HT-29 (cell line): ENCODE measurements around the gene AFP. TPM values are rescaled to one million over a fixed set of nuclear protein-coding genes. Genes with fewer than 3 reads are reported as not detected.
"Not testable (repeated sequence)": the region's sequence is repeated elsewhere in the genome, so short reads cannot be mapped to it uniquely, and the experiment has no call there.

Experiments
- DNase-seq: peaks from one replicate; pipeline ENCODE4 v3.0.0-alpha.2; 2015; ENCODE audit warnings: low spot score
- total RNA-seq: library from RNA; depleted of rRNA; stranded (reverse); fragments of >200 nt; shearing (Covaris generic); gene quantifications from 2 replicates; pipeline ENCODE4 v1.2.3, GENCODE V29; 2014; rRNA removed

AFP gene
- total RNA-seq = not detected in 2 replicates

GRCh38 chr4:73435984-73436383 is at the start of gene AFP:
AFP (plus strand) TSS chr4:73436221; CDS start chr4:73436263, 42 bp downstream.
- DNase-seq = no peak

- no peak for DNase-seq
Observed at GRCh38 chr4:73387552-73387951, 48.5 kb upstream of the AFP start.

GRCh38 chr4:73388887-73389286 is 47.1 kb upstream of the AFP start:
- DNase-seq = no peak

DNA sequence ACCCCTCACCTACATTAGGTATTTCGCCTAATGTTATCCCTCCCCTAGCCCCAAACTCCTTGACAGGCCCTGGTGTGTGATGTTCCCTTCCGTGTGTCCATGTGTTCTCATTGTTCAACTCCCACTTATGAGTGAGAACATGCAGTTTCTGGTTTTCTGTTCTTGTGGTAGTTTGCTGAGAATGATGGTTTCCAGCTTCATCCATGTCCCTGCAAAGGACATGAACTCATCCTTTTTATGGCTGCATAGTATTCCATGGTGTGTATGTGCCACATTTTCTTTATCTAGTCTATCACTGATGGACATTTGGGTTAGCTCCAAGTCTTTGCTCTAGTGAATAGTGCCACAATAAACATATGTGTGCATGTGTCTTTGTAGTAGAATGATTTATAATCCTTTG is 46.4 kb upstream of the AFP start:
- not testable (repeated sequence) for DNase-seq

- DNase-seq = no peak
Observed at GRCh38 chr4:73391774-73392173, 44.2 kb upstream of the AFP start.

DNA sequence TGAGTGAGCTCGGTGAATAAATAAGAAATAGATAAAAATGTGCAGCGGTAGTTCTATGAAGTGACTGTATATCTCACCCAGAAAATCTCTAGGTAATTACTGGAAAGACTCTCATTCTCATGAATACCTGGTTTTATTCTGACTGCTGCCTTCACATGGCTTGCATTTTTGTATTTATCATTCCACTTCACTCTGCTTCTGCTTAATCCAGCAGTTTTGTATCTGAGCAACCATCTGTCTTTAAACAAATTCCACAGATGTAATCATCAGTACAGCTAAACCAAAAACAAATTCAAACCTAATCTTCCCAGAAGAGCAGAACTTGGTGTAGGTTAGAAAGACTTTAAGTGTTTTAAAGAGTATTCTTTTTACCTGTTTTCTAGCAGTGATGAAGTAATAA is 43.1 kb upstream of the AFP start:
- DNase-seq = no peak

DNA sequence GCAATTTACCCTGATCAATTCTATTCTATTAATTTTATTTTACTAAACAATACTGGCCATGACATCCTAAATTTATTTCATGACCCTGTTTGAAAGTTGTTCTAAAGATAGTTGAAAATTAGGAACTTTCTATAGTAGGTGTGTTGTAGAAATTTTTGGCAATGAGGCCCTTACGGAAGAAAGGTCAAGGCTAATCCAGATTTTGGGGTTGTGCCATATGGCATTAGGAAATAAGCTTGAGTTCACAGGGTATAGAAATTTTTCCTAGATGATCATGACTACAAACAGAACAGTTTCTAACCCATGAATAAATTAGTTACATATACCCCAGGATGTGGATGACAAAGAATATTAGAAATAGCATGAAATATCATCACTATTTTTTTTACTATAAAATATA is 39.7 kb upstream of the AFP start:
- no peak for DNase-seq

- no peak for DNase-seq
Observed at GRCh38 chr4:73396993-73397972, 38.7 kb upstream of the AFP start.

DNA sequence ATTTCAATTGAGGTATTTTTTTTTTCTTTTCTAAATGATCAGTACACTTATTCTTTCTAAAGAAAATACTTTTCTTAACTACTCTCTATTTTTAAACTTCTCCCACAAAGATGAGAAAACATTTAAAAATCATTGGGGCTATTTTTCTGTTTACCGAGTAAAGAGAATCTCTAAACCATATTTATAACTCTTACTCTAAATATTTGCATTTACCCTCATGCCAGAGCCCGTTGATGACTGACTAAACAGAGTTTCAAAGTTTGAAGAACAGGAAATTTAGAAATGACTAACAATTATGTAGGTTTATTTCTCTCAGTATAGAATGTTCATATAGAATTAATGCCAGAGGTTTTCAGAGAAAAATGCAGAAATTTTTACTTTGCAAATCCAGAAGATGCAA is 34.6 kb upstream of the AFP start:
- no peak for DNase-seq

DNA sequence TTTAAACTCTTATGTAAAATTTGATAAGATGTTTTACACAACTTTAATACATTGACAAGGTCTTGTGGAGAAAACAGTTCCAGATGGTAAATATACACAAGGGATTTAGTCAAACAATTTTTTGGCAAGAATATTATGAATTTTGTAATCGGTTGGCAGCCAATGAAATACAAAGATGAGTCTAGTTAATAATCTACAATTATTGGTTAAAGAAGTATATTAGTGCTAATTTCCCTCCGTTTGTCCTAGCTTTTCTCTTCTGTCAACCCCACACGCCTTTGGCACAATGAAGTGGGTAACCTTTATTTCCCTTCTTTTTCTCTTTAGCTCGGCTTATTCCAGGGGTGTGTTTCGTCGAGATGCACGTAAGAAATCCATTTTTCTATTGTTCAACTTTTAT is 32.0 kb upstream of the AFP start, which contains the start of gene ALB:
Gene ALB (plus strand): TSS at position 246 of the 400 bp plus-strand sequence. CDS start 41 bp downstream, at position 287.
- DNase-seq = no peak

GRCh38 chr4:73404457-73404856 is 31.6 kb upstream of the AFP start:
- DNase-seq = no peak

DNA sequence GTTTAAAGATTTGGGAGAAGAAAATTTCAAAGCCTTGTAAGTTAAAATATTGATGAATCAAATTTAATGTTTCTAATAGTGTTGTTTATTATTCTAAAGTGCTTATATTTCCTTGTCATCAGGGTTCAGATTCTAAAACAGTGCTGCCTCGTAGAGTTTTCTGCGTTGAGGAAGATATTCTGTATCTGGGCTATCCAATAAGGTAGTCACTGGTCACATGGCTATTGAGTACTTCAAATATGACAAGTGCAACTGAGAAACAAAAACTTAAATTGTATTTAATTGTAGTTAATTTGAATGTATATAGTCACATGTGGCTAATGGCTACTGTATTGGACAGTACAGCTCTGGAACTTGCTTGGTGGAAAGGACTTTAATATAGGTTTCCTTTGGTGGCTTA is 30.9 kb upstream of the AFP start:
- DNase-seq = no peak

GRCh38 chr4:73406548-73406875 is 29.5 kb upstream of the AFP start:
- DNase-seq = no peak

GRCh38 chr4:73407227-73407673 is 28.8 kb upstream of the AFP start:
- DNase-seq = no peak

DNA sequence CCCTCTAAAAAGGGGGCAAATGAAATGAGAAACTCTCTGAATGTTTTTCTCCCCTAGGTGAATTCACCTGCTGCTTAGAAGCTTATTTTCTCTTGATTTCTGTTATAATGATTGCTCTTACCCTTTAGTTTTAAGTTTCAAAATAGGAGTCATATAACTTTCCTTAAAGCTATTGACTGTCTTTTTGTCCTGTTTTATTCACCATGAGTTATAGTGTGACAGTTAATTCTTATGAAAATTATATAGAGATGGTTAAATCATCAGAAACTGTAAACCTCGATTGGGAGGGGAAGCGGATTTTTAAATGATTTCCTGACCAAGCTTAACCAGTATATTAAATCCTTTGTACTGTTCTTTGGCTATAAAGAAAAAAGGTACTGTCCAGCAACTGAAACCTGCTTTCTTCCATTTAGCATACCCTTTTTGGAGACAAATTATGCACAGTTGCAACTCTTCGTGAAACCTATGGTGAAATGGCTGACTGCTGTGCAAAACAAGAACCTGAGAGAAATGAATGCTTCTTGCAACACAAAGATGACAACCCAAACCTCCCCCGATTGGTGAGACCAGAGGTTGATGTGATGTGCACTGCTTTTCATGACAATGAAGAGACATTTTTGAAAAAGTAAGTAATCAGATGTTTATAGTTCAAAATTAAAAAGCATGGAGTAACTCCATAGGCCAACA is 27.7 kb upstream of the AFP start:
- DNase-seq = no peak

- DNase-seq = no peak
Observed at GRCh38 chr4:73409012-73409862, 26.8 kb upstream of the AFP start.

DNA sequence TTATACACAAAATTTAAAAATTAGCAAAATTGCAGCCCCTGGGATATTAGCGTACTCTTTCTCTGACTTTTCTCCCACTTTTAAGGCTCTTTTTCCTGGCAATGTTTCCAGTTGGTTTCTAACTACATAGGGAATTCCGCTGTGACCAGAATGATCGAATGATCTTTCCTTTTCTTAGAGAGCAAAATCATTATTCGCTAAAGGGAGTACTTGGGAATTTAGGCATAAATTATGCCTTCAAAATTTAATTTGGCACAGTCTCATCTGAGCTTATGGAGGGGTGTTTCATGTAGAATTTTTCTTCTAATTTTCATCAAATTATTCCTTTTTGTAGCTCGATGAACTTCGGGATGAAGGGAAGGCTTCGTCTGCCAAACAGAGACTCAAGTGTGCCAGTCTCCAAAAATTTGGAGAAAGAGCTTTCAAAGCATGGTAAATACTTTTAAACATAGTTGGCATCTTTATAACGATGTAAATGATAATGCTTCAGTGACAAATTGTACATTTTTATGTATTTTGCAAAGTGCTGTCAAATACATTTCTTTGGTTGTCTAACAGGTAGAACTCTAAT is 26.0 kb upstream of the AFP start:
- DNase-seq = no peak

GRCh38 chr4:73410916-73411730 is 24.9 kb upstream of the AFP start:
- no peak for DNase-seq

DNA sequence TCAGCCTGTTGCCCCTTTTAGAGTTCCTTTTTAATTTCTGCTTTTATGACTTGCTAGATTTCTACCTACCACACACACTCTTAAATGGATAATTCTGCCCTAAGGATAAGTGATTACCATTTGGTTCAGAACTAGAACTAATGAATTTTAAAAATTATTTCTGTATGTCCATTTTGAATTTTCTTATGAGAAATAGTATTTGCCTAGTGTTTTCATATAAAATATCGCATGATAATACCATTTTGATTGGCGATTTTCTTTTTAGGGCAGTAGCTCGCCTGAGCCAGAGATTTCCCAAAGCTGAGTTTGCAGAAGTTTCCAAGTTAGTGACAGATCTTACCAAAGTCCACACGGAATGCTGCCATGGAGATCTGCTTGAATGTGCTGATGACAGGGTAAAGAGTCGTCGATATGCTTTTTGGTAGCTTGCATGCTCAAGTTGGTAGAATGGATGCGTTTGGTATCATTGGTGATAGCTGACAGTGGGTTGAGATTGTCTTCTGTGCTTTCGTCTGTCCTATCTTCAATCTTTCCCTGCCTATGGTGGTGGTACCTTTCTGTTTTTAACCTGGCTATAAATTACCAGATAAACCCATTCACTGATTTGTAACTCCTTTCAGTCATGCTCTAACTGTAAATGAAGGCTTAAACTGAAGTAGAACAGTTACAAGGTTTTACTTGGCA is 24.1 kb upstream of the AFP start:
- DNase-seq = no peak

DNA sequence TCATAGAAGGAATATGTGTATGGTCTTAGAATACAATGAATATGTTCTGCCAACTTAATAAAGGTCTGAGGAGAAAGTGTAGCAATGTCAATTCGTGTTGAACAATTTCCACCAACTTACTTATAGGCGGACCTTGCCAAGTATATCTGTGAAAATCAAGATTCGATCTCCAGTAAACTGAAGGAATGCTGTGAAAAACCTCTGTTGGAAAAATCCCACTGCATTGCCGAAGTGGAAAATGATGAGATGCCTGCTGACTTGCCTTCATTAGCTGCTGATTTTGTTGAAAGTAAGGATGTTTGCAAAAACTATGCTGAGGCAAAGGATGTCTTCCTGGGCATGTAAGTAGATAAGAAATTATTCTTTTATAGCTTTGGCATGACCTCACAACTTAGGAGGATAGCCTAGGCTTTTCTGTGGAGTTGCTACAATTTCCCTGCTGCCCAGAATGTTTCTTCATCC is 22.7 kb upstream of the AFP start:
- no peak for DNase-seq
